Prostate gland (tissue), 2 donors: Measurements from ENCODE around the gene PTPRD. TPM values are rescaled to one million over a fixed set of nuclear protein-coding genes. Genes with fewer than 3 reads are reported as not detected.

Experiments used
- DNase-seq: peaks from one replicate; pipeline ENCODE4 v3.0.0-alpha.2; 2019; ENCODE audit warnings: low spot score
- H3K27ac ChIP-seq, 2 donors: fragments of 200-600 bp; sonication (generic); 2 replicates each; pipeline ENCODE4 v1.5.1; 2017 to 2019
- H3K27me3 ChIP-seq: fragments of 200-600 bp; sonication (generic); replicated peaks from 2 replicates; pipeline ENCODE4 v1.5.1; 2019; ENCODE audit not compliant: insufficient read depth
- H3K36me3 ChIP-seq, 2 donors: fragments of 200-600 bp; sonication (generic); 1 replicate in 1 of 2; 2 replicates in 1 of 2; pipeline versions ENCODE4 v1.5.1 to v1.8.1; 2017 to 2019
- H3K4me1 ChIP-seq: fragments of 200-600 bp; sonication (generic); replicated peaks from 2 replicates; pipeline ENCODE4 v1.5.1; 2019
- H3K4me3 ChIP-seq, 2 donors: fragments of 200-600 bp; sonication (generic); 2 replicates each; pipeline ENCODE4 v1.5.1; 2017 to 2019
- H3K9me3 ChIP-seq: fragments of 200-600 bp; sonication (generic); 2 replicates; pipeline ENCODE4 v1.5.1; 2017
- POLR2A ChIP-seq: fragments of 450-650 bp; IDR thresholded peaks from one replicate; pipeline ENCODE4 v1.6.1; 2016; ENCODE audit warnings: antibody characterized with exemption, mild to moderate bottlenecking
- POLR2AphosphoS5 ChIP-seq: sonication (generic); formaldehyde crosslinking; IDR thresholded peaks from one replicate; pipeline ENCODE4 v1.6.1; 2017; ENCODE audit warnings: antibody characterized with exemption
- WGBS: methylation state at CpG from one replicate; pipeline ENCODE4 v1.1.5; 2018; 5-methylcytosine and 5-hydroxymethylcytosine counted together
- intact Hi-C: fragments of 100-400 bp; cut with DNase I; formaldehyde crosslinking; loops from one replicate; pipeline ENCODE4 v1.14.2; 2022
- total RNA-seq, 2 donors: library from RNA; depleted of rRNA; stranded (reverse); fragments of >200 nt; gene quantifications; one replicate each; pipeline ENCODE4 v1.1.0, GENCODE V29; 2016
- TF ChIP-seq, protein P1 (sequence below), 4 experiments: fragments of 200-600 bp in 2 of 4; fragments of 450-650 bp in 2 of 4; sonication (generic) in 2 of 4; IDR thresholded peaks; 1 replicate in 3 of 4; 2 replicates in 1 of 4; pipeline ENCODE4 v1.5.1; 2016 to 2019; ENCODE audit warnings: antibody characterized with exemption in 4 of 4, mild to moderate bottlenecking in 2 of 4, moderate library complexity in 2 of 4

PTPRD gene
- total RNA-seq, 2 donors from 2014 or later = 5.8 to 23.1 TPM

GRCh38 chr9:8637626-8638025 is 1975.2 kb downstream of the PTPRD start:
- H3K9me3 ChIP-seq = no peaks in the 10 kb centered on the region
- TF ChIP-seq, protein P1, sequence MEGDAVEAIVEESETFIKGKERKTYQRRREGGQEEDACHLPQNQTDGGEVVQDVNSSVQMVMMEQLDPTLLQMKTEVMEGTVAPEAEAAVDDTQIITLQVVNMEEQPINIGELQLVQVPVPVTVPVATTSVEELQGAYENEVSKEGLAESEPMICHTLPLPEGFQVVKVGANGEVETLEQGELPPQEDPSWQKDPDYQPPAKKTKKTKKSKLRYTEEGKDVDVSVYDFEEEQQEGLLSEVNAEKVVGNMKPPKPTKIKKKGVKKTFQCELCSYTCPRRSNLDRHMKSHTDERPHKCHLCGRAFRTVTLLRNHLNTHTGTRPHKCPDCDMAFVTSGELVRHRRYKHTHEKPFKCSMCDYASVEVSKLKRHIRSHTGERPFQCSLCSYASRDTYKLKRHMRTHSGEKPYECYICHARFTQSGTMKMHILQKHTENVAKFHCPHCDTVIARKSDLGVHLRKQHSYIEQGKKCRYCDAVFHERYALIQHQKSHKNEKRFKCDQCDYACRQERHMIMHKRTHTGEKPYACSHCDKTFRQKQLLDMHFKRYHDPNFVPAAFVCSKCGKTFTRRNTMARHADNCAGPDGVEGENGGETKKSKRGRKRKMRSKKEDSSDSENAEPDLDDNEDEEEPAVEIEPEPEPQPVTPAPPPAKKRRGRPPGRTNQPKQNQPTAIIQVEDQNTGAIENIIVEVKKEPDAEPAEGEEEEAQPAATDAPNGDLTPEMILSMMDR (IDR thresholded peaks at IDR 0.05) = no peak
- no peak for TF ChIP-seq POLR2AphosphoS5
- TF ChIP-seq POLR2A = no peak
- no peaks in the 10 kb centered on the region for H3K36me3 ChIP-seq
- intact Hi-C loops = no loop called here
- H3K4me1 ChIP-seq = no peaks in the 10 kb centered on the region
- no peak overlapping the region for H3K4me3 ChIP-seq
- DNase-seq = no peak
- WGBS = 88% methylated on average over 1 of the region's 1 CpG
- H3K27me3 ChIP-seq = no peaks in the 10 kb centered on the region
- no peak overlapping the region for H3K27ac ChIP-seq

DNA sequence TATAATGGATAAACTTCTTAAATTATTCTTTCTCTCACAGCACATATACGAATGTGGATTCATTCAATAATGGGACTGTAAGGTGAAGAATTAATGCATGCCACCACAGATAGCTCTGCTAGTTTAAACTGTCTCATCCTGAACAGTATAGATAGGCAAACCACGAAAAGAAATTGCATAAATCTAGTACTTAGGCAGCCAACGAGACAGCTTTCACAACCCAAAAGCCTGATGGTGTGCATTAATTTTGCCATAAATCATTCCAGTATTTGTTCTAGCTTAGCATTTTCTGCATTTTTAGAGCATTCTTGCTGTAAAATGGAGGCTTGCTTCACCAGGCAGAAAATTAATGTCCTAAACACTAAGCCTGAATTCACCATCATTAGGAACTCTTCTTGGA is 1979.0 kb downstream of the PTPRD start:
- DNase-seq = no peak
- no peaks in the 10 kb centered on the region for H3K9me3 ChIP-seq
- H3K36me3 ChIP-seq = no peaks in the 10 kb centered on the region
- TF ChIP-seq POLR2A (no peak), POLR2AphosphoS5 (no peak)
- TF ChIP-seq, protein P1 (IDR thresholded peaks at IDR 0.05) = no peak
- 63% methylated on average over 3 of the region's 3 CpGs for WGBS
- no peaks in the 10 kb centered on the region for H3K4me1 ChIP-seq
- H3K4me3 ChIP-seq = no peak overlapping the region
- H3K27ac ChIP-seq = no peak overlapping the region
- intact Hi-C loops = no loop called here
- H3K27me3 ChIP-seq = no peaks in the 10 kb centered on the region

- Histone ChIP-seq H3K9me3 (no peaks in the 10 kb centered on the region), H3K27me3 (no peaks in the 10 kb centered on the region), H3K4me1 (no peaks in the 10 kb centered on the region), H3K27ac (no peak overlapping the region), H3K36me3 (no peaks in the 10 kb centered on the region), H3K4me3 (no peak overlapping the region)
- WGBS = 27% methylated on average over 1 of the region's 1 CpG
- TF ChIP-seq, protein P1 (IDR thresholded peaks at IDR 0.05) = no peak
- no peak for TF ChIP-seq POLR2A
- intact Hi-C loops = no loop called here
- DNase-seq = no peak
These were observed 1980.3 kb downstream of the PTPRD start for GRCh38 chr9:8632493-8632892.

DNA sequence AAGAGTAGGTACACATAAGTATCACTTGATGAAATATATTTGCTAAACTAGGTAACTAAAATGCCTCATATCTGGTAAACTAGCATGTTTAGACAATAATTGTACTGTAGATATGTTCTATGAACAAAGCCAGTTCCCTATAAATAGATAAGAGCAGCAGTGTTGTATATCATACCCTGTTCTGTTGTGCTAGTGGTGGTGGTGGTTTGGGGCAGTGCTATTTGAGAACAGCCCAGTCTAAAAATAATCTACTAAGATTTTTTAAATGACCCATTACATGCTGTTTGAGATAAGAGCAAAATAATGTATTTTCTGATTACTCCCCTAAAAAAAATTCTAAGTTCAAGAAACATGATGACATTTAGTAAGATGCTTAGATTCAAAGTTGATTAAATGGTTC is 1984.0 kb downstream of the PTPRD start:
- H3K4me1 ChIP-seq = no peaks in the 10 kb centered on the region
- intact Hi-C loops = no loop called here
- H3K27me3 ChIP-seq = no peaks in the 10 kb centered on the region
- no peaks in the 10 kb centered on the region for H3K9me3 ChIP-seq
- H3K4me3 ChIP-seq = no peak overlapping the region
- DNase-seq = no peak
- TF ChIP-seq, protein P1 (IDR thresholded peaks at IDR 0.05) = no peak
- TF ChIP-seq POLR2A (no peak), POLR2AphosphoS5 (no peak)
- no peak overlapping the region for H3K27ac ChIP-seq
- H3K36me3 ChIP-seq = no peaks in the 10 kb centered on the region

GRCh38 chr9:8627976-8628679 is 1984.7 kb downstream of the PTPRD start:
- intact Hi-C loops = no loop called here
- WGBS = 38% methylated on average over 7 of the region's 7 CpGs
- no peak overlapping the region for H3K27ac ChIP-seq

More at GRCh38 chr9:8627976-8628679, 1984.7 kb downstream of the PTPRD start:
- no peak for DNase-seq
- Histone ChIP-seq H3K4me3 (no peak overlapping the region), H3K36me3 (no peaks in the 10 kb centered on the region), H3K4me1 (no peaks in the 10 kb centered on the region), H3K27me3 (no peaks in the 10 kb centered on the region), H3K9me3 (no peaks in the 10 kb centered on the region)
- TF ChIP-seq POLR2AphosphoS5 (no peak), POLR2A (no peak)
- TF ChIP-seq, protein P1 (IDR thresholded peaks at IDR 0.05) = no peak
